H1 (cell line): ENCODE results near the gene CTU1. TPM values are rescaled to one million over a fixed set of nuclear protein-coding genes. Genes with fewer than 3 reads are reported as not detected.
A peak's percentile ranks its signal among the peaks of the same experiment; 100 is the strongest.

ENCODE experiments used
- CTCF ChIA-PET: fragments of 300-600 bp; sonication (Branson Sonifier 250); formaldehyde crosslinking; loops from one replicate; lab custom pipeline; 2021; ENCODE audit not compliant: partially characterized antibody; lab: Charles Lee
- POLR2A ChIA-PET: fragments of 300-600 bp; sonication (Branson Sonifier 250); formaldehyde crosslinking; loops from one replicate; lab custom pipeline; 2021; ENCODE audit warnings: inconsistent platforms; ENCODE audit not compliant: partially characterized antibody; lab: Charles Lee
- DNase-seq, 2 experiments: peaks; one replicate each; pipeline versions ENCODE4 v3.0.0 to v3.0.0-alpha.2; 2010 to 2022; ENCODE audit warnings: low spot score in 2 of 2, low read depth in 1 of 2, mixed read lengths in 1 of 2
- FAIRE-seq: peaks from 2 replicates; lab custom pipeline; 2011; peaks lifted over from hg19 to GRCh38; lab: Jason Lieb, UNC
- H2AFZ ChIP-seq: 2 replicates; pipeline ENCODE4 v1.8.1; 2012; ENCODE audit warnings: low read length, inconsistent platforms
- H2AK5ac ChIP-seq: 2 replicates; pipeline ENCODE4 v1.6.1; 2013; ENCODE audit warnings: low read depth, low read length
- H2BK120ac ChIP-seq: replicated peaks from 2 replicates; pipeline ENCODE3; 2013; ENCODE audit warnings: low read depth, low read length, inconsistent platforms
- H2BK12ac ChIP-seq: 2 replicates; pipeline ENCODE4 v1.6.1; 2013; ENCODE audit warnings: low read depth, low read length
- H2BK15ac ChIP-seq: 2 replicates; pipeline ENCODE4 v1.6.1; 2013; ENCODE audit warnings: low read length
- H2BK20ac ChIP-seq: 2 replicates; pipeline ENCODE4 v1.6.1; 2013; ENCODE audit warnings: low read length
- H2BK5ac ChIP-seq: 2 replicates; pipeline ENCODE4 v1.6.1; 2013; ENCODE audit warnings: low read depth, low read length
- H3K14ac ChIP-seq: 2 replicates; pipeline ENCODE4 v1.6.1; 2013; ENCODE audit warnings: inconsistent platforms; ENCODE audit not compliant: insufficient read length
- H3K18ac ChIP-seq: 2 replicates; pipeline ENCODE4 v1.6.1; 2013; ENCODE audit warnings: low read length; ENCODE audit errors: extremely low read depth
- H3K23ac ChIP-seq: 2 replicates; pipeline ENCODE4 v1.6.1; 2013; ENCODE audit warnings: inconsistent platforms; ENCODE audit not compliant: insufficient read length
- H3K23me2 ChIP-seq: 2 replicates; pipeline ENCODE4 v1.6.1; 2013; ENCODE audit warnings: low read depth, low read length
- H3K27ac ChIP-seq: 2 replicates; pipeline ENCODE4 v1.6.1; 2011; ENCODE audit warnings: low read depth, low read length, inconsistent platforms
- H3K27me3 ChIP-seq, 4 experiments: replicated peaks in 1 of 4; 1 replicate in 1 of 4; 2 replicates in 3 of 4; pipeline versions ENCODE4 v1.6.1 to v1.8.1; 2011 to 2013; ENCODE audit warnings: low read length in 3 of 4, mild to moderate bottlenecking in 3 of 4, inconsistent platforms in 2 of 4, mixed read lengths in 2 of 4, moderate library complexity in 1 of 4; ENCODE audit not compliant: control insufficient read depth in 3 of 4, insufficient read depth in 3 of 4; ENCODE audit errors: extremely low read depth in 1 of 4
- H3K36me3 ChIP-seq, 4 experiments: 2 replicates each; pipeline versions ENCODE4 v1.6.1 to v1.8.1; 2011 to 2013; ENCODE audit warnings: mild to moderate bottlenecking in 4 of 4, low read length in 3 of 4, moderate library complexity in 2 of 4, control low read depth in 1 of 4, inconsistent platforms in 1 of 4; ENCODE audit not compliant: insufficient read depth in 4 of 4, control insufficient read depth in 2 of 4
- H3K4ac ChIP-seq: replicated peaks from 2 replicates; pipeline ENCODE3; 2013; ENCODE audit warnings: low read length, low read depth, mixed read lengths, inconsistent platforms; ENCODE audit not compliant: insufficient read length
- H3K4me1 ChIP-seq, 4 experiments: replicated peaks in 1 of 4; 1 replicate in 1 of 4; 2 replicates in 3 of 4; pipeline versions ENCODE4 v1.6.1 to v1.8.1; 2011 to 2013; ENCODE audit warnings: low read length in 3 of 4, inconsistent platforms in 2 of 4, mixed read lengths in 1 of 4; ENCODE audit not compliant: insufficient read depth in 4 of 4, control insufficient read depth in 3 of 4
- H3K4me2 ChIP-seq, 2 experiments: 2 replicates each; pipeline versions ENCODE4 v1.6.1 to v1.8.1; 2011 to 2013; ENCODE audit warnings: low read depth in 2 of 2, low read length in 2 of 2, control low read depth in 1 of 2, inconsistent platforms in 1 of 2, mild to moderate bottlenecking in 1 of 2; ENCODE audit not compliant: insufficient read depth in 1 of 2
- H3K4me3 ChIP-seq, 4 experiments: fragments of 200-600, 300-600 bp in 1 of 4; sonication (generic), shearing (Covaris generic), sonication (Bioruptor Twin) in 1 of 4; 2 replicates each; pipeline versions ENCODE4 v1.5.1 to v1.8.1; 2011 to 2016; ENCODE audit warnings: low read length in 4 of 4, low read depth in 3 of 4, control low read depth in 2 of 4, inconsistent platforms in 2 of 4, mild to moderate bottlenecking in 2 of 4, mixed read lengths in 1 of 4, moderate library complexity in 1 of 4; ENCODE audit not compliant: insufficient read depth in 2 of 4; ENCODE audit errors: extremely low read depth in 1 of 4
- H3K56ac ChIP-seq: replicated peaks from 2 replicates; pipeline ENCODE3; 2013; ENCODE audit warnings: low read depth, mild to moderate bottlenecking, mixed read lengths, low read length, inconsistent platforms; ENCODE audit not compliant: insufficient read length
- H3K79me1 ChIP-seq: 2 replicates; pipeline ENCODE4 v1.6.1; 2013; ENCODE audit warnings: low read depth, low read length, control low read depth
- H3K79me2 ChIP-seq, 2 experiments: 2 replicates each; pipeline versions ENCODE4 v1.6.1 to v1.8.1; 2012 to 2013; ENCODE audit warnings: low read length in 2 of 2, mild to moderate bottlenecking in 2 of 2, inconsistent platforms in 1 of 2; ENCODE audit not compliant: insufficient read depth in 2 of 2, control insufficient read depth in 1 of 2
- H3K9ac ChIP-seq, 4 experiments: replicated peaks in 1 of 4; 1 replicate in 1 of 4; 2 replicates in 3 of 4; pipeline versions ENCODE4 v1.6.1 to v1.8.1; 2011 to 2013; ENCODE audit warnings: low read depth in 3 of 4, low read length in 3 of 4, control low read depth in 2 of 4, mild to moderate bottlenecking in 2 of 4, moderate library complexity in 2 of 4, inconsistent platforms in 1 of 4; ENCODE audit errors: extremely low read depth in 1 of 4
- H3K9me3 ChIP-seq, 2 experiments: 2 replicates each; pipeline versions ENCODE4 v1.6.1 to v1.8.1; 2012 to 2013; ENCODE audit warnings: mild to moderate bottlenecking in 2 of 2, moderate library complexity in 2 of 2, control low read depth in 1 of 2, inconsistent platforms in 1 of 2, low read depth in 1 of 2, low read length in 1 of 2, mixed read lengths in 1 of 2; ENCODE audit not compliant: insufficient read depth in 2 of 2
- H4K20me1 ChIP-seq, 2 experiments: replicated peaks in 1 of 2; 2 replicates each; pipeline versions ENCODE3 to v1.8.1; 2011 to 2013; ENCODE audit warnings: inconsistent platforms in 2 of 2, low read length in 2 of 2, mild to moderate bottlenecking in 1 of 2; ENCODE audit not compliant: insufficient read depth in 2 of 2, control insufficient read depth in 1 of 2
- H4K5ac ChIP-seq: 2 replicates; pipeline ENCODE4 v1.6.1; 2013; ENCODE audit warnings: low read length, low read depth, mixed read lengths, inconsistent platforms; ENCODE audit not compliant: insufficient read length
- H4K8ac ChIP-seq: 2 replicates; pipeline ENCODE4 v1.8.0; 2013; ENCODE audit warnings: mild to moderate bottlenecking, moderate library complexity, low read length, inconsistent platforms; ENCODE audit not compliant: insufficient read depth; ENCODE audit errors: extremely low read depth
- H4K91ac ChIP-seq: replicated peaks from 2 replicates; pipeline ENCODE3; 2013; ENCODE audit warnings: low read length, mixed read lengths, inconsistent platforms; ENCODE audit not compliant: insufficient read length
- CHD2 ChIP-seq: IDR thresholded peaks from 2 replicates; pipeline ENCODE4 v1.6.1; 2012; ENCODE audit warnings: low read length, improper control_type of control experiment
- WGBS, 2 experiments: shearing (Covaris generic) in 1 of 2; methylation state at CpG; one replicate each; pipeline versions ENCODE4 v1.1.6 to v1.1.7; 2013 to 2015; ENCODE audit warnings: low lambda C conversion rate in 2 of 2, mixed read lengths in 2 of 2, inconsistent platforms in 1 of 2, low coverage in 1 of 2, missing lambda C conversion rate in 1 of 2; ENCODE audit not compliant: insufficient replicate concordance in 2 of 2, insufficient coverage in 1 of 2, insufficient read length in 1 of 2; ENCODE audit errors: extremely low coverage in 1 of 2, missing lambda C conversion rate in 1 of 2; 5-methylcytosine and 5-hydroxymethylcytosine counted together
- polyA plus RNA-seq, 7 experiments: library from polyadenylated mRNA; depleted of rRNA in 3 of 7; stranded (reverse) in 5 of 7; unstranded in 2 of 7; fragments of >200 nt in 5 of 7; fragments of 200-250 nt in 2 of 7; gene quantifications; 1 replicate in 5 of 7; 2 replicates in 1 of 7; 4 replicates in 1 of 7; pipeline versions ENCODE4 v1.2.1 to v1.2.3, GENCODE V29; 2011 to 2013; ENCODE audit warnings: missing spikeins in 2 of 7, mixed read lengths in 2 of 7
- total RNA-seq: library from RNA; stranded (reverse); fragmentation: NEBNext Ultra II Directional; extraction: Animal tissue kit (Norgen Biotek cat#: 25700); gene quantifications from 2 replicates; pipeline ENCODE4 v1.2.1, GENCODE V29; 2021
- TF ChIP-seq, protein P1 (sequence below): IDR thresholded peaks from 2 replicates; pipeline ENCODE4 v1.6.1; 2011; ENCODE audit warnings: low read length, improper control_type of control experiment

CTU1 gene
- total and polyA plus RNA-seq, 2 of the 8 experiments (the other 6 are each of a cell fraction or from before 2014, with no cell fraction given), result 4.6 to 7.2 TPM

DNA sequence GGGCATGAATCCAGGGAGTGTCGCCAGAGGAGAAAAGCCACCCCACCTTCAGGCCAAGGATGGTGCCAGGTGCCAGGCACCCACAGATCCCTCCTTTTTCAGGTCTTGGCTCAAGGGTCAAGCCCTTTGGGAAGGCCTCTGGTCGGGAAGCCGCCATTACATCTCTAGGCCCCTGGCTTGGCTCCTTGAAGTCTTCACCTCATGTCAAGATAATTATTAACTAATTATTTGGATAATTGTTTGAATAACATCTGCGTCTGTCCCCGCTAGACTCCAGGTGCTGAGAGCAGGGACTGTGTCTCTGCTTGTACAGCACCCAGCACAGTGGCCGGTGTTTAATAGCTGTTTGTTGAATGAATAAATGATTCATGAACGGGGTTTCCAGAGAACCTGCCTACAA is 44.5 kb downstream of the CTU1 start:
- DNase-seq (no peak), FAIRE-seq (no peak)
- Histone ChIP-seq H3K9ac (no peak overlapping the region), H2BK15ac (no peak overlapping the region; the same call in 1 of the 2 replicates), H4K8ac (no peak overlapping the region), H3K79me2 (no peaks in the 10 kb centered on the region), H3K23ac (no peak overlapping the region), H2BK5ac (no peak overlapping the region), H4K91ac (no peak overlapping the region), H2BK120ac (no peak overlapping the region), H3K14ac (no peak overlapping the region), H3K9me3 (no peaks in the 10 kb centered on the region), H3K23me2 (peaks cover 15% of the 10 kb centered on the region; the same call in 1 of the 2 replicates), H3K4me1 (peaks cover 0 to 9% (median 1%) of the 10 kb centered on the region in 4 experiments; a peak in 4 of 7 replicates), H4K5ac (no peak overlapping the region), H3K56ac (no peak overlapping the region), H3K18ac (no peak overlapping the region), H3K4me2 (no peak overlapping the region; a peak in 1 of 4 replicates), H2AFZ (no peak overlapping the region), H4K20me1 (no peaks in the 10 kb centered on the region)
- WGBS, 2 experiments, result 92% methylated on average over 7 of the region's 7 CpGs; no CpG with 5 or more reads in 1 of the 2 experiments
- TF ChIP-seq, protein P1, sequence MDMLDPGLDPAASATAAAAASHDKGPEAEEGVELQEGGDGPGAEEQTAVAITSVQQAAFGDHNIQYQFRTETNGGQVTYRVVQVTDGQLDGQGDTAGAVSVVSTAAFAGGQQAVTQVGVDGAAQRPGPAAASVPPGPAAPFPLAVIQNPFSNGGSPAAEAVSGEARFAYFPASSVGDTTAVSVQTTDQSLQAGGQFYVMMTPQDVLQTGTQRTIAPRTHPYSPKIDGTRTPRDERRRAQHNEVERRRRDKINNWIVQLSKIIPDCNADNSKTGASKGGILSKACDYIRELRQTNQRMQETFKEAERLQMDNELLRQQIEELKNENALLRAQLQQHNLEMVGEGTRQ, result no peak
- no peak for TF ChIP-seq CHD2
- TF ChIP-seq, all 59 proteins: peak for 0
- Histone ChIP-seq H3K4me3 (no peak overlapping the region), H2BK12ac (peak overlapping the region; percentile 12; the same call in 1 of the 2 replicates), H2AK5ac (no peak overlapping the region), H3K36me3 (no peaks in the 10 kb centered on the region), H3K79me1 (no peaks in the 10 kb centered on the region), H2BK20ac (no peak overlapping the region), H3K4ac (no peak overlapping the region), H3K27ac (no peak overlapping the region), H3K27me3 (no peaks in the 10 kb centered on the region; a peak in 1 of 7 replicates)
- POLR2A ChIA-PET, result no interaction called here
- CTCF ChIA-PET, result interaction anchor here (0.6 to 1.2 kb wide), 3 partner anchors 47 to 340 kb away, joined by 3 read pairs; no protein-coding TSS in a partner anchor
